HG02970 (cell line): ENCODE results near the gene SYNPO.

ENCODE experiments used
- ATAC-seq: cut with Tn5 transposase; IDR thresholded peaks from one replicate; pipeline ENCODE4 v1.9.1; 2021; ENCODE audit warnings: mild to moderate bottlenecking, moderate library complexity, moderate number of reproducible peaks; ENCODE audit not compliant: unreplicated experiment, low FRiP score

Gene SYNPO

GRCh38 chr5:150672237-150672883 is 31.9 kb downstream of the SYNPO start:
- ATAC-seq: no peak

GRCh38 chr5:150672884-150673275 is 32.4 kb downstream of the SYNPO start:
- no peak for ATAC-seq

GRCh38 chr5:150674341-150674821 is 33.9 kb downstream of the SYNPO start:
- ATAC-seq: no peak

GRCh38 chr5:150675069-150675468 is 34.6 kb downstream of the SYNPO start:
- no peak for ATAC-seq

- ATAC-seq: no peak
These were observed 36.1 kb downstream of the SYNPO start for GRCh38 chr5:150676578-150676977.

- ATAC-seq: no peak
These were observed 48.7 kb downstream of the SYNPO start for GRCh38 chr5:150689120-150689519.

- ATAC-seq: no peak
These were observed 50.3 kb downstream of the SYNPO start for GRCh38 chr5:150690760-150691159.

GRCh38 chr5:150692276-150692675 is 51.8 kb downstream of the SYNPO start:
- no peak for ATAC-seq

- ATAC-seq: no peak
These were observed 54.2 kb downstream of the SYNPO start for GRCh38 chr5:150694612-150695011.

- no peak for ATAC-seq
These were observed 59.8 kb downstream of the SYNPO start for GRCh38 chr5:150700246-150700593.

GRCh38 chr5:150700594-150701377 is 60.3 kb downstream of the SYNPO start, which contains the start of gene RBM22:
Gene RBM22 (minus strand): TSS chr5:150701062. CDS start chr5:150700985, 77 bp downstream.
- peak; percentile 96 for ATAC-seq

GRCh38 chr5:150703762-150704161 is 63.3 kb downstream of the SYNPO start:
- no peak for ATAC-seq

- ATAC-seq: no peak
These were observed 66.4 kb downstream of the SYNPO start for GRCh38 chr5:150706776-150707390.
